K562 (cell line): Measurements from ENCODE around the gene POTEJ. TPM values are rescaled to one million over a fixed set of nuclear protein-coding genes. Genes with fewer than 3 reads are reported as not detected.
"Not testable (repeated sequence)": the region's sequence is repeated elsewhere in the genome, so short reads cannot be mapped to it uniquely, and the experiment has no call there.

ENCODE experiments used
- ATAC-seq: fragments of 200-7000 bp; cut with Tn5 transposase; 3 replicates; pipeline ENCODE4 v1.9.1; 2020; ENCODE audit warnings: moderate library complexity
- BruUV-seq: library from RNA; stranded (reverse); fragments of 400-500 nt; replicated peaks from 2 replicates; lab custom pipeline; 2021; lab: Mats Ljungman, UMichigan
- CTCF ChIA-PET: fragments of 300-600 bp; formaldehyde crosslinking; extraction: SDS; loops from one replicate; lab custom pipeline; 2021; ENCODE audit warnings: low intra/inter-chr PET ratio; lab: Yijun Ruan, JAX
- POLR2A ChIA-PET: fragments of 300-600, 350-650 bp; sonication (Branson Sonifier 250); formaldehyde crosslinking; extraction: SDS; loops from one replicate; lab custom pipeline; 2021; ENCODE audit warnings: antibody characterized with exemption, inconsistent platforms; lab: Yijun Ruan, JAX
- DNase-seq, 4 experiments: peaks; one replicate each; pipeline versions ENCODE4 v3.0.0 to v3.0.0-alpha.2; 2011 to 2018; ENCODE audit warnings: low spot score in 3 of 4, mixed read lengths in 3 of 4; ENCODE audit errors: extremely low read depth in 1 of 4
- FAIRE-seq: peaks from 2 replicates; lab custom pipeline; 2011; peaks lifted over from hg19 to GRCh38; lab: Jason Lieb, UNC
- H2AFZ ChIP-seq: 2 replicates; pipeline ENCODE4 v1.6.0; 2011; ENCODE audit warnings: low read depth, low read length, control low read depth, inconsistent platforms
- H3K27ac ChIP-seq: fragments of 200-600 bp; 3 replicates; pipeline ENCODE4 v1.8.0; 2011; ENCODE audit warnings: low read depth, mild to moderate bottlenecking, control low read depth, inconsistent platforms, low read length, moderate library complexity, mixed read lengths; ENCODE audit errors: extremely low read depth
- H3K27me3 ChIP-seq, 2 experiments: fragments of 300-600 bp in 1 of 2; 2 replicates in 1 of 2; 3 replicates in 1 of 2; pipeline versions ENCODE4 v1.6.0 to v1.8.0; 2011; ENCODE audit warnings: inconsistent platforms in 2 of 2, low read length in 2 of 2, mild to moderate bottlenecking in 1 of 2, mixed read lengths in 1 of 2, moderate library complexity in 1 of 2; ENCODE audit not compliant: control insufficient read depth in 2 of 2, insufficient read depth in 2 of 2
- H3K36me3 ChIP-seq: fragments of 300-600 bp; 3 replicates; pipeline ENCODE4 v1.8.0; 2011; ENCODE audit warnings: mild to moderate bottlenecking, low read length, inconsistent platforms; ENCODE audit not compliant: control insufficient read depth, insufficient read depth
- H3K4me1 ChIP-seq, 2 experiments: fragments of 200-600 bp in 1 of 2; replicated peaks in 1 of 2; 2 replicates in 1 of 2; 3 replicates in 1 of 2; pipeline versions ENCODE4 v1.5.1 to v1.8.0; 2011; ENCODE audit warnings: inconsistent platforms in 2 of 2, low read length in 2 of 2, mild to moderate bottlenecking in 1 of 2, mixed read lengths in 1 of 2, moderate library complexity in 1 of 2; ENCODE audit not compliant: control insufficient read depth in 2 of 2, insufficient read depth in 2 of 2
- H3K4me2 ChIP-seq: 2 replicates; pipeline ENCODE4 v1.6.1; 2011; ENCODE audit warnings: low read length, control low read depth, inconsistent platforms, mixed read lengths; ENCODE audit not compliant: insufficient read depth
- H3K4me3 ChIP-seq: fragments of 200-600 bp; sonication (generic), shearing (Covaris generic); 2 replicates; pipeline ENCODE4 v1.5.1; 2016; ENCODE audit warnings: control low read depth, inconsistent platforms
- H3K79me2 ChIP-seq: fragments of 200-600 bp; 3 replicates; pipeline ENCODE4 v1.8.0; 2011; ENCODE audit warnings: low read length, inconsistent platforms; ENCODE audit not compliant: control insufficient read depth, insufficient read depth
- H3K9ac ChIP-seq, 2 experiments: 2 replicates each; pipeline versions ENCODE4 v1.6.0 to v1.6.1; 2011; ENCODE audit warnings: low read depth in 2 of 2, low read length in 2 of 2, control low read depth in 1 of 2, inconsistent platforms in 1 of 2, mild to moderate bottlenecking in 1 of 2, mixed read lengths in 1 of 2; ENCODE audit not compliant: insufficient read depth in 1 of 2
- H3K9me1 ChIP-seq: one replicate; pipeline ENCODE4 v1.6.0; 2011; ENCODE audit warnings: inconsistent platforms, mild to moderate bottlenecking, low read length, moderate library complexity; ENCODE audit not compliant: control insufficient read depth, insufficient read depth
- H3K9me3 ChIP-seq: replicated peaks from 2 replicates; pipeline ENCODE4 v1.5.1; 2011; ENCODE audit warnings: low read depth, low read length, inconsistent platforms; ENCODE audit not compliant: control insufficient read depth, insufficient read depth
- H4K20me1 ChIP-seq: replicated peaks from 2 replicates; pipeline ENCODE4 v1.6.1; 2011; ENCODE audit warnings: low read length, inconsistent platforms, mixed read lengths; ENCODE audit not compliant: control insufficient read depth, insufficient read depth
- WGBS: fragments of 100-300 bp; shearing (Covaris generic); methylation state at CpG from one replicate; pipeline ENCODE4 v1.1.6; 2016; ENCODE audit warnings: low coverage, mixed read lengths; ENCODE audit not compliant: insufficient coverage; ENCODE audit errors: missing lambda C conversion rate; 5-methylcytosine and 5-hydroxymethylcytosine counted together
- in situ Hi-C: fragments of 300-500 bp; cut with MboI; formaldehyde crosslinking; loops from 4 replicates; pipeline ENCODE4 v1.15.0; 2018; ENCODE audit warnings: inconsistent platforms, mixed read lengths
- intact Hi-C: fragments of 100-400 bp; cut with micrococcal nuclease; formaldehyde crosslinking; loops from 2 replicates; pipeline ENCODE4 v1.14.2; 2022
- polyA plus RNA-seq, 8 experiments: library from polyadenylated mRNA; depleted of rRNA in 4 of 8; stranded (reverse) in 5 of 8; unstranded in 3 of 8; fragments of >200 nt; fragmentation: Nextera tagmentation in 2 of 8; fragmentation: Illumina TruSeq in 1 of 8; extraction: Ambion mirVana in 2 of 8; extraction: Trizol in 1 of 8; gene quantifications; 2 replicates each; pipeline versions ENCODE4 v1.2.1 to v1.2.3, GENCODE V29; 2011 to 2014; ENCODE audit warnings: inconsistent platforms in 1 of 8, missing spikeins in 1 of 8
- total RNA-seq, 7 experiments: library from RNA; depleted of rRNA in 6 of 7; stranded (reverse); fragments of >200 nt in 6 of 7; fragmentation: Illumina TruSeq in 2 of 7; extraction: Trizol in 2 of 7; gene quantifications; 2 replicates each; pipeline versions ENCODE4 v1.2.1 to v1.2.3, GENCODE V29; 2011 to 2021; ENCODE audit warnings: low replicate concordance in 1 of 7

The POTEJ gene
- total and polyA plus RNA-seq, 9 of the 15 experiments (the other 6 are each of a cell fraction or from before 2014, with no cell fraction given): not detected

DNA sequence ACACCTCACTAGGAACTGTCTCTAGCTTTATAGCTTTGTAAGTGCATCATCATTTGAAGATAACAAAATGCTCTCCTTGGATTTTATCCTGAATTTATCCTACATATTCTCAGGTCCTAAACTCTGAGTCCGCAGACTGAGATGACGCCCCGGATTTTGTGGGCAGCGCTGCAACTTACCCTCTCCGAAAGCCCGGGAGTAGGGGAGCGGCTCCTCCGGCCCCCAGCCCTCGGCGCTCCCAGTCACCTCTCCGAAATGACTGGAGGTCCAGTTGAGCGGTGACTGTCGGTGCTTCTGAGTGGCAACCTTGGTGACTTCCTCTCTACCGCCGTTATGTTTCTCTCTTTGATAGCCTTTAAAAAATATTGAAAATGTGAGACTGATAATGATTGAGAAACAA lies 12.8 kb upstream of the POTEJ start:
- DNase-seq, H3K9me3 ChIP-seq, H3K27ac ChIP-seq, H3K27me3 ChIP-seq, H2AFZ ChIP-seq, H4K20me1 ChIP-seq, FAIRE-seq, POLR2A ChIA-PET, intact Hi-C loops, BruUV-seq, H3K4me1 ChIP-seq, ATAC-seq, H3K9ac ChIP-seq, H3K36me3 ChIP-seq, H3K4me2 ChIP-seq, CTCF ChIA-PET, H3K79me2 ChIP-seq, H3K4me3 ChIP-seq, H3K9me1 ChIP-seq: not testable (repeated sequence)
- 7% methylated on average over 11 of the region's 15 CpGs for WGBS
- in situ Hi-C loops: loop anchor here (25.0 kb wide), 1 partner anchor 211 kb away; no protein-coding TSS in a partner anchor

DNA sequence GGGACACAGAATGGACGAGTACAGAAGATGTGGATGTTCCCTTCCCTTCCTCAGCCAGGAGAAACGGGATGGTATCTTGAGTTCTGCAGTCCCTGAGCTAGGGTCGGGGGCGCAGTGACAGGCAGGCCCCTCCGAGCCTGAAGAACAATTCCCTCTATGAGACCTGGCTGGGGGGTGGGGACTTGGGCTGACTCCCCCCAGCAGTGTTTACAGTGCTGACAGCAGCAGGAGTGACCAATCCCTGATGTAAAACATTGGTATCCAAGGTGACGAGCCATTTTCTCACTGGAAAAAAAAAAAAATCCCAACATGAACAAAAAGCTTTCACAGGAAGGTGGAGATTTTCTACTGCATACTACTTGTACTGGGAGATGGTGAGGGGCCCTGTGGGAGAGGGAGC lies 11.8 kb upstream of the POTEJ start, which contains the start of gene CFC1:
TSS of gene CFC1 (minus strand) at position 183 of the 400 bp plus-strand sequence. CDS start 288 bp downstream, outside the sequence.
- H3K4me2 ChIP-seq, H4K20me1 ChIP-seq, H3K27ac ChIP-seq, H3K9me1 ChIP-seq, ATAC-seq, H3K4me1 ChIP-seq, H3K4me3 ChIP-seq, H3K36me3 ChIP-seq, H2AFZ ChIP-seq, CTCF ChIA-PET, H3K9me3 ChIP-seq, FAIRE-seq, intact Hi-C loops, H3K9ac ChIP-seq, H3K79me2 ChIP-seq, POLR2A ChIA-PET, DNase-seq, H3K27me3 ChIP-seq, BruUV-seq: not testable (repeated sequence)
- no CpG with 5 or more reads among the region's 6 CpGs for WGBS
- in situ Hi-C loops: loop anchor here (25.0 kb wide), 1 partner anchor 212 kb away; no protein-coding TSS in a partner anchor

DNA sequence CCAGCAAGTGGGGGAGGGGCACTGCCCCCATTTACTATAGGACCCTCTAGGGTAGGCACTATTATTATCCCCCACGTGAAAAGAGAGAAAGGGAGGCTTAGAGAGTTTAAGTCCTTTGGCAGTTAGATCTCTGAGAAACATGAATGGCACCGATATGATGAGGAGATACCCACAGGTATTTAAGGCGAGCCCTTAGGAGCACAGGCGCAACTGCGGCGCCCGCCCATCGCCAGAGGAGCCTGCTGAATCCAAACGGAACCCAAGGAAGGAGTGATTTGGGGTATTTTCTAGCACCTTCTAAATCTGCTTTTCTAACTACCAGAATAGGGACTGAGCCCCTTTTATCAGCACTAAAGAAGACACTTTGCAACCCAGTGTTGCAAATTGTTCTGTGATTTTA lies 11.3 kb upstream of the POTEJ start:
- intact Hi-C loops, H4K20me1 ChIP-seq, ATAC-seq, POLR2A ChIA-PET, H3K27ac ChIP-seq, DNase-seq, H3K79me2 ChIP-seq, H3K9ac ChIP-seq, H3K4me3 ChIP-seq, H3K9me1 ChIP-seq, H3K4me2 ChIP-seq, CTCF ChIA-PET, H3K36me3 ChIP-seq, BruUV-seq, H2AFZ ChIP-seq, H3K4me1 ChIP-seq, H3K27me3 ChIP-seq, H3K9me3 ChIP-seq: not testable (repeated sequence)
- WGBS: 0% methylated on average over 7 of the region's 9 CpGs
- peak; percentile 11 for FAIRE-seq
- in situ Hi-C loops: loop anchor here (25.0 kb wide), 1 partner anchor 213 kb away; no protein-coding TSS in a partner anchor

DNA sequence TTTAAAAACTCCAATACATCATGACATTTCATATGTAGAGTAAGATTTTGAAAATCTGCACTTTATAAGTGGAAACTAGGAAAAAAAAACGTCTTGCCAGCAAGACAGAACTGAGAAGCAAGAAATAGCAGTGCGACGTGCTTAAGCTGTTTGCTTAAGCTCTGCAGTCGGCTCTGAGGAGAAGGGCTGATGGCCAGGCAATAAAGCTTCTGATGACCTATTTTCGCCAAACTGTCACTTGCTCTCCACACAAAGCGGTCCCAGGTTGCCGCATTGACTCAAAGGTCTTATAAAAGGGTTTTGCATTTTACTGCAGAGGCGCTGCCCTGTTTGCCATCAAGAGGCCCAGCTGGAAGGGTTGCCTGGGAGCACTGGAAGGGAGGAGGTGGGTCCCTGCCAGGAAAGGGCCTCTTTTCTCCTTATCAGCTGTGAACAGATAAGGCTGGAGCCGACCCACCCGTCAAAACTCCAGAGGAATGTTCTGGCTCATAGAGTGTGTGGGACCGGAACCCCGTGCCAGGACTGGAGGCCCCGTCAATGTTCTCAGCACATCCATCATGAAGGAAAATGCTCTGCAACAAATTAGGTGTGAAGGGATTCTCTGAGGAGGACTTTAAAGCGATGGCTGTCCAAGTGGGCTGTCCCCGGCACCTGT lies 9.5 kb upstream of the POTEJ start:
- H3K36me3 ChIP-seq, CTCF ChIA-PET, H4K20me1 ChIP-seq, H3K79me2 ChIP-seq, H3K4me1 ChIP-seq, H3K27ac ChIP-seq, H3K9me1 ChIP-seq, DNase-seq, H3K4me2 ChIP-seq, intact Hi-C loops, H3K9ac ChIP-seq, H3K27me3 ChIP-seq, H3K4me3 ChIP-seq, ATAC-seq, H2AFZ ChIP-seq, BruUV-seq, H3K9me3 ChIP-seq, in situ Hi-C loops, POLR2A ChIA-PET: not testable (repeated sequence)
- FAIRE-seq: peak; percentile 75
- 5% methylated on average over 3 of the region's 15 CpGs for WGBS
